Measurements from ENCODE around the gene PPP2R3B.

PPP2R3B gene

GRCh38 chrX:349702-350101 is 37.0 kb downstream of the PPP2R3B start:
- DNase-seq (ENCODE audit: low read depth): no peak
- Histone ChIP-seq H3K9me3 (ENCODE audit: control insufficient read depth, low read length) (no peaks in the 10 kb centered on the region), H3K36me3 (ENCODE audit: control insufficient read depth, insufficient read depth, low read length, severe bottlenecking) (peaks cover 4% of the 10 kb centered on the region), H3K4me1 (ENCODE audit: control insufficient read depth, insufficient read depth, low read length) (no peaks in the 10 kb centered on the region), H3K9ac (ENCODE audit: low read length) (no peak overlapping the region), H3K27me3 (replicated peaks; ENCODE audit: control insufficient read depth, insufficient read depth, low read length) (no peaks in the 10 kb centered on the region), H3K4me3 (ENCODE audit: low read length) (no peak overlapping the region)

GRCh38 chrX:349196-349595 is 37.5 kb downstream of the PPP2R3B start:
- no peak overlapping the region for H3K9ac ChIP-seq (ENCODE audit: low read length)
- no peaks in the 10 kb centered on the region for H3K27me3 ChIP-seq (replicated peaks; ENCODE audit: control insufficient read depth, insufficient read depth, low read length)
- no peak for DNase-seq (ENCODE audit: low read depth)
- no peaks in the 10 kb centered on the region for H3K9me3 ChIP-seq (ENCODE audit: control insufficient read depth, low read length)
- H3K4me3 ChIP-seq (ENCODE audit: low read length): no peak overlapping the region
- peaks cover 4% of the 10 kb centered on the region for H3K36me3 ChIP-seq (ENCODE audit: control insufficient read depth, insufficient read depth, low read length, severe bottlenecking)
- H3K4me1 ChIP-seq (ENCODE audit: control insufficient read depth, insufficient read depth, low read length): no peaks in the 10 kb centered on the region

GRCh38 chrX:348461-349117 is 38.1 kb downstream of the PPP2R3B start:
- Histone ChIP-seq H3K4me1 (ENCODE audit: control insufficient read depth, insufficient read depth, low read length) (no peaks in the 10 kb centered on the region), H3K9ac (ENCODE audit: low read length) (no peak overlapping the region), H3K4me3 (ENCODE audit: low read length) (no peak overlapping the region), H3K36me3 (ENCODE audit: control insufficient read depth, insufficient read depth, low read length, severe bottlenecking) (peaks cover 4% of the 10 kb centered on the region), H3K9me3 (ENCODE audit: control insufficient read depth, low read length) (no peaks in the 10 kb centered on the region), H3K27me3 (replicated peaks; ENCODE audit: control insufficient read depth, insufficient read depth, low read length) (no peaks in the 10 kb centered on the region)
- no peak for DNase-seq (ENCODE audit: low read depth)

GRCh38 chrX:347351-348117 is 39.2 kb downstream of the PPP2R3B start:
- no peak overlapping the region for H3K4me3 ChIP-seq (ENCODE audit: low read length)
- no peaks in the 10 kb centered on the region for H3K4me1 ChIP-seq (ENCODE audit: control insufficient read depth, insufficient read depth, low read length)
- no peaks in the 10 kb centered on the region for H3K27me3 ChIP-seq (replicated peaks; ENCODE audit: control insufficient read depth, insufficient read depth, low read length)
- DNase-seq (ENCODE audit: low read depth): no peak
- no peaks in the 10 kb centered on the region for H3K9me3 ChIP-seq (ENCODE audit: control insufficient read depth, low read length)
- peaks cover 4% of the 10 kb centered on the region for H3K36me3 ChIP-seq (ENCODE audit: control insufficient read depth, insufficient read depth, low read length, severe bottlenecking)
- no peak overlapping the region for H3K9ac ChIP-seq (ENCODE audit: low read length)

GRCh38 chrX:346034-346813 is 40.5 kb downstream of the PPP2R3B start:
- Histone ChIP-seq H3K36me3 (ENCODE audit: control insufficient read depth, insufficient read depth, low read length, severe bottlenecking) (peaks cover 4% of the 10 kb centered on the region), H3K4me3 (ENCODE audit: low read length) (no peak overlapping the region), H3K4me1 (ENCODE audit: control insufficient read depth, insufficient read depth, low read length) (no peaks in the 10 kb centered on the region), H3K9ac (ENCODE audit: low read length) (no peak overlapping the region), H3K9me3 (ENCODE audit: control insufficient read depth, low read length) (no peaks in the 10 kb centered on the region), H3K27me3 (replicated peaks; ENCODE audit: control insufficient read depth, insufficient read depth, low read length) (no peaks in the 10 kb centered on the region)
- DNase-seq (ENCODE audit: low read depth): no peak

GRCh38 chrX:345020-345925 is 41.4 kb downstream of the PPP2R3B start:
- no peak for DNase-seq (ENCODE audit: low read depth)
- Histone ChIP-seq H3K9ac (ENCODE audit: low read length) (no peak overlapping the region), H3K27me3 (replicated peaks; ENCODE audit: control insufficient read depth, insufficient read depth, low read length) (no peaks in the 10 kb centered on the region), H3K9me3 (ENCODE audit: control insufficient read depth, low read length) (no peaks in the 10 kb centered on the region), H3K36me3 (ENCODE audit: control insufficient read depth, insufficient read depth, low read length, severe bottlenecking) (peaks cover 4% of the 10 kb centered on the region), H3K4me3 (ENCODE audit: low read length) (no peak overlapping the region), H3K4me1 (ENCODE audit: control insufficient read depth, insufficient read depth, low read length) (no peaks in the 10 kb centered on the region)

GRCh38 chrX:344371-344901 is 42.3 kb downstream of the PPP2R3B start:
- Histone ChIP-seq H3K4me1 (ENCODE audit: control insufficient read depth, insufficient read depth, low read length) (no peaks in the 10 kb centered on the region), H3K4me3 (ENCODE audit: low read length) (no peak overlapping the region), H3K9ac (ENCODE audit: low read length) (no peak overlapping the region), H3K27me3 (replicated peaks; ENCODE audit: control insufficient read depth, insufficient read depth, low read length) (no peaks in the 10 kb centered on the region), H3K36me3 (ENCODE audit: control insufficient read depth, insufficient read depth, low read length, severe bottlenecking) (peaks cover 4% of the 10 kb centered on the region), H3K9me3 (ENCODE audit: control insufficient read depth, low read length) (no peaks in the 10 kb centered on the region)
- DNase-seq (ENCODE audit: low read depth): no peak

GRCh38 chrX:341541-342101 is 45.1 kb downstream of the PPP2R3B start:
- no peaks in the 10 kb centered on the region for H3K4me1 ChIP-seq (ENCODE audit: control insufficient read depth, insufficient read depth, low read length)
- H3K9ac ChIP-seq (ENCODE audit: low read length): no peak overlapping the region
- peaks cover 4% of the 10 kb centered on the region for H3K36me3 ChIP-seq (ENCODE audit: control insufficient read depth, insufficient read depth, low read length, severe bottlenecking)
- no peaks in the 10 kb centered on the region for H3K9me3 ChIP-seq (ENCODE audit: control insufficient read depth, low read length)
- H3K4me3 ChIP-seq (ENCODE audit: low read length): no peak overlapping the region
- no peak for DNase-seq (ENCODE audit: low read depth)
- no peaks in the 10 kb centered on the region for H3K27me3 ChIP-seq (replicated peaks; ENCODE audit: control insufficient read depth, insufficient read depth, low read length)

GRCh38 chrX:340641-341423 is 45.9 kb downstream of the PPP2R3B start:
- H3K36me3 ChIP-seq (ENCODE audit: control insufficient read depth, insufficient read depth, low read length, severe bottlenecking): peaks cover 4% of the 10 kb centered on the region

GRCh38 chrX:340121-340520 is 46.6 kb downstream of the PPP2R3B start:
- no peak for DNase-seq (ENCODE audit: low read depth)
- no peaks in the 10 kb centered on the region for H3K4me1 ChIP-seq (ENCODE audit: control insufficient read depth, insufficient read depth, low read length)
- no peaks in the 10 kb centered on the region for H3K9me3 ChIP-seq (ENCODE audit: control insufficient read depth, low read length)
- no peak overlapping the region for H3K9ac ChIP-seq (ENCODE audit: low read length)
- no peak overlapping the region for H3K4me3 ChIP-seq (ENCODE audit: low read length)
- no peaks in the 10 kb centered on the region for H3K27me3 ChIP-seq (replicated peaks; ENCODE audit: control insufficient read depth, insufficient read depth, low read length)
- H3K36me3 ChIP-seq (ENCODE audit: control insufficient read depth, insufficient read depth, low read length, severe bottlenecking): peaks cover 3% of the 10 kb centered on the region

More at GRCh38 chrX:340641-341423, 45.9 kb downstream of the PPP2R3B start:
- no peak overlapping the region for H3K4me3 ChIP-seq (ENCODE audit: low read length)
- DNase-seq (ENCODE audit: low read depth): no peak
- H3K4me1 ChIP-seq (ENCODE audit: control insufficient read depth, insufficient read depth, low read length): no peaks in the 10 kb centered on the region
- H3K9ac ChIP-seq (ENCODE audit: low read length): no peak overlapping the region
- no peaks in the 10 kb centered on the region for H3K27me3 ChIP-seq (replicated peaks; ENCODE audit: control insufficient read depth, insufficient read depth, low read length)
- H3K9me3 ChIP-seq (ENCODE audit: control insufficient read depth, low read length): no peaks in the 10 kb centered on the region
